Adrenal gland (tissue), 12 donors: Measurements from ENCODE around the gene MAX. TPM values are rescaled to one million over a fixed set of nuclear protein-coding genes. Genes with fewer than 3 reads are reported as not detected.

Experiments used
- DNase-seq, 7 donors: peaks; one replicate each; pipeline ENCODE4 v3.0.0-alpha.2; 2019 to 2020
- H3K27ac ChIP-seq, 5 donors: fragments of 200-600 bp; sonication (generic) in 4 of 5; 1 replicate in 3 of 5; 2 replicates in 2 of 5; pipeline versions ENCODE4 v1.5.1 to v1.8.0; 2016 to 2020; ENCODE audit warnings: mild to moderate bottlenecking in 1 of 5
- H3K27me3 ChIP-seq: fragments of 200-600 bp; 2 replicates; pipeline ENCODE4 v1.8.0; 2021
- H3K36me3 ChIP-seq, 2 donors: fragments of 200-600 bp; replicated peaks in 1 of 2; 1 replicate in 1 of 2; 2 replicates in 1 of 2; pipeline versions ENCODE4 v1.5.1 to v1.8.0; 2018 to 2022
- H3K4me1 ChIP-seq, 2 donors: fragments of 200-600 bp; replicated peaks in 1 of 2; 1 replicate in 1 of 2; 2 replicates in 1 of 2; pipeline versions ENCODE4 v1.5.1 to v1.8.0; 2018 to 2021
- H3K4me3 ChIP-seq, 4 donors: fragments of 200-600 bp; sonication (generic) in 3 of 4; one replicate each; pipeline ENCODE4 v1.5.1; 2016 to 2018
- H3K9me3 ChIP-seq, 3 donors: fragments of 200-600 bp; sonication (generic) in 1 of 3; replicated peaks in 1 of 3; 1 replicate in 2 of 3; 2 replicates in 1 of 3; pipeline versions ENCODE4 v1.5.1 to v1.8.0; 2016 to 2021
- CTCF ChIP-seq, 6 experiments: fragments of 450-650 bp in 4 of 6; fragments of 200-600 bp in 2 of 6; sonication (generic) in 1 of 6; IDR thresholded peaks; 1 replicate in 5 of 6; 2 replicates in 1 of 6; pipeline versions ENCODE4 v1.5.1 to v1.8.0; 2016 to 2021; ENCODE audit warnings: antibody characterized with exemption in 6 of 6, mild to moderate bottlenecking in 2 of 6, moderate library complexity in 1 of 6
- POLR2A ChIP-seq, 2 donors: fragments of 450-650 bp; IDR thresholded peaks; one replicate each; pipeline ENCODE4 v1.6.1; 2017; ENCODE audit warnings: antibody characterized with exemption in 2 of 2, mild to moderate bottlenecking in 2 of 2, moderate library complexity in 1 of 2
- WGBS, 4 donors: extraction: QIAGEN DNeasy Blood & Tissue Kit in 2 of 4; methylation state at CpG; one replicate each; pipeline versions ENCODE4 v1.1.5 to v1.1.7; 2013 to 2017; 5-methylcytosine and 5-hydroxymethylcytosine counted together
- intact Hi-C, 2 donors: fragments of 100-400 bp; cut with DNase I; formaldehyde crosslinking; loops; one replicate each; pipeline versions ENCODE4 v1.14.1 to v1.15.0; 2022 to 2023
- polyA plus RNA-seq, 3 donors: library from polyadenylated mRNA; stranded (reverse); fragments of 200-250 nt in 2 of 3; fragments of 350-450 nt in 1 of 3; fragmentation: Illumina TruSeq in 1 of 3; extraction: RNeasy Lipid Tissue Mini Kit (QIAGEN cat#74804) in 1 of 3; gene quantifications; one replicate each; pipeline ENCODE4 v1.2.3, GENCODE V29; 2013 to 2014
- total RNA-seq, 9 donors: library from RNA; depleted of rRNA in 4 of 9; stranded (reverse); fragments of >200 nt in 4 of 9; fragments of 120-200 nt in 1 of 9; fragmentation: NEBNext Ultra II Directional in 1 of 9; extraction: Animal tissue kit (Norgen Biotek cat#: 25700) in 1 of 9; gene quantifications; one replicate each; pipeline versions ENCODE4 v1.1.0 to v1.2.4, GENCODE V29; 2013 to 2023
- donor health status: healthy with polysubstance abuse.
- donor health status: Bipolar disorder and iron deficiency.
- donor health status: DM: yes; HTN: yes; CAD: no.
- donor health status: DM: no; HTN: no; CAD: no.
- donor health status: DM: no; HTN: no; CAD: no.
- donor health status: DM: yes; HTN: yes; CAD: no.

Gene MAX
- total and polyA plus RNA-seq, 12 donors = 31.5 to 114 (median 55.2) TPM

- Histone ChIP-seq H3K4me3 (no peak overlapping the region), H3K27me3 (no peaks in the 10 kb centered on the region), H3K4me1 (peaks cover 0 to 7% of the 10 kb centered on the region in 2 donors), H3K36me3 (peaks cover 0 to 25% of the 10 kb centered on the region in 2 donors), H3K9me3 (no peaks in the 10 kb centered on the region), H3K27ac (peak overlapping the region in 1 of 5 donors; percentile 33)
- TF ChIP-seq POLR2A (IDR thresholded peaks at IDR 0.05) (no peak), CTCF (IDR thresholded peaks at IDR 0.05) (no peak)
- intact Hi-C loops = no loop called here
- WGBS, 4 donors = 80 to 91% (median 85%) methylated on average over 5 to 9 of the region's 9 CpGs
- peak in 5 of 7 donors; percentile 22 to 43 (median 35) for DNase-seq
Observed at GRCh38 chr14:65044596-65044959, 57.7 kb downstream of the MAX start.

GRCh38 chr14:65043893-65044595, 58.3 kb downstream of the MAX start:
- no peaks in the 10 kb centered on the region for H3K9me3 ChIP-seq
- peaks cover 0 to 7% of the 10 kb centered on the region in 2 donors for H3K4me1 ChIP-seq
- no peak for DNase-seq
- intact Hi-C loops = no loop called here
- H3K27ac ChIP-seq = no peak overlapping the region
- H3K27me3 ChIP-seq = no peaks in the 10 kb centered on the region
- peaks cover 0 to 25% of the 10 kb centered on the region in 2 donors for H3K36me3 ChIP-seq
- WGBS, 4 donors = 83 to 90% (median 85%) methylated on average over 7 to 12 of the region's 12 CpGs
- no peak for TF ChIP-seq CTCF (IDR thresholded peaks at IDR 0.05)
- TF ChIP-seq POLR2A (IDR thresholded peaks at IDR 0.05) = no peak
- no peak overlapping the region for H3K4me3 ChIP-seq

GRCh38 chr14:65042731-65043372, 59.5 kb downstream of the MAX start:
- peaks cover 0 to 3% of the 10 kb centered on the region in 2 donors for H3K4me1 ChIP-seq
- H3K27ac ChIP-seq = no peak overlapping the region
- 75 to 93% (median 81%) methylated on average over 6 to 8 of the region's 8 CpGs for WGBS, 4 donors
- intact Hi-C loops = no loop called here
- H3K4me3 ChIP-seq = no peak overlapping the region
- DNase-seq = peak in 1 of 7 donors; percentile 17
- TF ChIP-seq POLR2A (IDR thresholded peaks at IDR 0.05) (no peak), CTCF (IDR thresholded peaks at IDR 0.05) (no peak)
- peaks cover 0 to 25% of the 10 kb centered on the region in 2 donors for H3K36me3 ChIP-seq
- no peaks in the 10 kb centered on the region for H3K27me3 ChIP-seq
- no peaks in the 10 kb centered on the region for H3K9me3 ChIP-seq

GRCh38 chr14:65042296-65042695, 60.0 kb downstream of the MAX start:
- WGBS, 4 donors = 86 to 95% (median 93%) methylated on average over 3 of the region's 3 CpGs

More at GRCh38 chr14:65042296-65042695, 60.0 kb downstream of the MAX start:
- Histone ChIP-seq H3K36me3 (peaks cover 0 to 25% of the 10 kb centered on the region in 2 donors), H3K4me1 (no peaks in the 10 kb centered on the region), H3K4me3 (no peak overlapping the region), H3K27ac (no peak overlapping the region), H3K27me3 (no peaks in the 10 kb centered on the region), H3K9me3 (no peaks in the 10 kb centered on the region)
- no peak for DNase-seq
- TF ChIP-seq POLR2A (IDR thresholded peaks at IDR 0.05) = no peak
- no peak for TF ChIP-seq CTCF (IDR thresholded peaks at IDR 0.05)
- intact Hi-C loops = no loop called here
